HG03139 (cell line): ENCODE results near the gene KLK2.
A peak's percentile ranks its signal among the peaks of the same experiment; 100 is the strongest.
"Not testable (repeated sequence)": the region's sequence is repeated elsewhere in the genome, so short reads cannot be mapped to it uniquely, and the experiment has no call there.

Source experiments
- ATAC-seq: cut with Tn5 transposase; IDR thresholded peaks from one replicate; pipeline ENCODE4 v1.9.1; 2021; ENCODE audit not compliant: unreplicated experiment

KLK2 gene

GRCh38 chr19:50891253-50891625, 18.0 kb downstream of the KLK2 start:
- ATAC-seq = no peak

- ATAC-seq = no peak
Observed at GRCh38 chr19:50893047-50893736, 20.0 kb downstream of the KLK2 start.

GRCh38 chr19:50894478-50895356, 21.5 kb downstream of the KLK2 start:
- no peak for ATAC-seq

- ATAC-seq = not testable (repeated sequence)
Observed at GRCh38 chr19:50896089-50896590, 22.9 kb downstream of the KLK2 start.

GRCh38 chr19:50896591-50897190, 23.5 kb downstream of the KLK2 start:
- peak; percentile 82 for ATAC-seq

- ATAC-seq = peak; percentile 25
Observed at GRCh38 chr19:50897191-50897607, 24.0 kb downstream of the KLK2 start.

GRCh38 chr19:50897612-50898011, 24.4 kb downstream of the KLK2 start:
- no peak for ATAC-seq

- no peak for ATAC-seq
Observed at GRCh38 chr19:50898018-50898417, 24.8 kb downstream of the KLK2 start.

GRCh38 chr19:50899569-50899968, 26.3 kb downstream of the KLK2 start:
- ATAC-seq = no peak

- ATAC-seq = no peak
Observed at GRCh38 chr19:50902640-50903039, 29.4 kb downstream of the KLK2 start.

- no peak for ATAC-seq
Observed at GRCh38 chr19:50906217-50906616, 33.0 kb downstream of the KLK2 start.

GRCh38 chr19:50908336-50908735, 35.1 kb downstream of the KLK2 start:
- no peak for ATAC-seq

GRCh38 chr19:50909240-50910070, 36.2 kb downstream of the KLK2 start:
- peak; percentile 64 for ATAC-seq

GRCh38 chr19:50910722-50911121, 37.5 kb downstream of the KLK2 start:
- ATAC-seq = no peak

- ATAC-seq = no peak
Observed at GRCh38 chr19:50911206-50912101, 38.2 kb downstream of the KLK2 start, which contains the start of gene KLK4. Gene KLK4, minus strand, starts transcription at chr19:50911395. Its CDS starts 657 bp downstream, at chr19:50910738.

- no peak for ATAC-seq
Observed at GRCh38 chr19:50912102-50912599, 38.9 kb downstream of the KLK2 start.

- ATAC-seq = no peak
Observed at GRCh38 chr19:50912727-50913716, 39.8 kb downstream of the KLK2 start.

GRCh38 chr19:50916069-50916468, 42.8 kb downstream of the KLK2 start:
- no peak for ATAC-seq
